ENCODE measurements around the gene BMPR1B.

The BMPR1B gene

GRCh38 chr4:94877973-94878372 is 120.2 kb downstream of the BMPR1B start:
- Histone ChIP-seq H3K9me3 (ENCODE audit: control extremely low read depth in 1 of 5, control insufficient read depth in 4 of 5, insufficient read depth in 2 of 5, low read depth in 1 of 5, low read length in 4 of 5) (no peaks in the 10 kb centered on the region), H3K4me3 (ENCODE audit: control insufficient read depth in 1 of 7, extremely low read depth in 1 of 7, insufficient read depth in 4 of 7, low read depth in 2 of 7, low read length in 6 of 7) (no peak overlapping the region), H3K27me3 (replicated peaks in 2 of 5; ENCODE audit: control insufficient read depth in 4 of 5, insufficient read depth in 5 of 5, low read length in 4 of 5) (no peaks in the 10 kb centered on the region), H3K36me3 (ENCODE audit: control insufficient read depth in 4 of 4, insufficient read depth in 4 of 4, low read length in 3 of 4) (no peaks in the 10 kb centered on the region), H3K27ac (ENCODE audit: insufficient read depth in 1 of 2, low read depth in 1 of 2, low read length in 2 of 2, poor library complexity in 1 of 2, severe bottlenecking in 2 of 2) (no peak overlapping the region), H3K4me1 (ENCODE audit: control extremely low read depth in 1 of 4, control insufficient read depth in 4 of 4, insufficient read depth in 4 of 4, low read length in 3 of 4) (no peaks in the 10 kb centered on the region)
- ChIA-PET CTCF (no interaction called here), POLR2A (no interaction called here)
- DNase-seq, result no peak
- no CpG with 5 or more reads among the region's 2 CpGs for WGBS (ENCODE audit: insufficient coverage)

GRCh38 chr4:94880956-94881355 is 123.2 kb downstream of the BMPR1B start:
- POLR2A ChIA-PET, result no interaction called here
- no peaks in the 10 kb centered on the region for H3K4me1 ChIP-seq (ENCODE audit: control extremely low read depth in 1 of 4, control insufficient read depth in 4 of 4, insufficient read depth in 4 of 4, low read length in 3 of 4)
- no peaks in the 10 kb centered on the region for H3K36me3 ChIP-seq (ENCODE audit: control insufficient read depth in 4 of 4, insufficient read depth in 4 of 4, low read length in 3 of 4)
- no peaks in the 10 kb centered on the region for H3K27me3 ChIP-seq (replicated peaks in 2 of 5; ENCODE audit: control insufficient read depth in 4 of 5, insufficient read depth in 5 of 5, low read length in 4 of 5)
- WGBS (ENCODE audit: insufficient coverage), result no CpG with 5 or more reads among the region's 3 CpGs
- no peak overlapping the region for H3K27ac ChIP-seq (ENCODE audit: insufficient read depth in 1 of 2, low read depth in 1 of 2, low read length in 2 of 2, poor library complexity in 1 of 2, severe bottlenecking in 2 of 2)
- CTCF ChIA-PET, result no interaction called here
- peaks cover 0 to 2% (median 0%) of the 10 kb centered on the region in 5 experiments for H3K9me3 ChIP-seq (ENCODE audit: control extremely low read depth in 1 of 5, control insufficient read depth in 4 of 5, insufficient read depth in 2 of 5, low read depth in 1 of 5, low read length in 4 of 5)
- no peak for DNase-seq
- no peak overlapping the region for H3K4me3 ChIP-seq (ENCODE audit: control insufficient read depth in 1 of 7, extremely low read depth in 1 of 7, insufficient read depth in 4 of 7, low read depth in 2 of 7, low read length in 6 of 7)

GRCh38 chr4:94882756-94883155 is 125.0 kb downstream of the BMPR1B start:
- no CpG with 5 or more reads among the region's 2 CpGs for WGBS (ENCODE audit: insufficient coverage)
- POLR2A ChIA-PET, result no interaction called here
- Histone ChIP-seq H3K27ac (ENCODE audit: insufficient read depth in 1 of 2, low read depth in 1 of 2, low read length in 2 of 2, poor library complexity in 1 of 2, severe bottlenecking in 2 of 2) (no peak overlapping the region), H3K4me1 (ENCODE audit: control extremely low read depth in 1 of 4, control insufficient read depth in 4 of 4, insufficient read depth in 4 of 4, low read length in 3 of 4) (no peaks in the 10 kb centered on the region), H3K27me3 (replicated peaks in 2 of 5; ENCODE audit: control insufficient read depth in 4 of 5, insufficient read depth in 5 of 5, low read length in 4 of 5) (no peaks in the 10 kb centered on the region), H3K36me3 (ENCODE audit: control insufficient read depth in 4 of 4, insufficient read depth in 4 of 4, low read length in 3 of 4) (no peaks in the 10 kb centered on the region), H3K4me3 (ENCODE audit: control insufficient read depth in 1 of 7, extremely low read depth in 1 of 7, insufficient read depth in 4 of 7, low read depth in 2 of 7, low read length in 6 of 7) (no peak overlapping the region), H3K9me3 (ENCODE audit: control extremely low read depth in 1 of 5, control insufficient read depth in 4 of 5, insufficient read depth in 2 of 5, low read depth in 1 of 5, low read length in 4 of 5) (peaks cover 0 to 2% (median 0%) of the 10 kb centered on the region in 5 experiments)
- CTCF ChIA-PET, result no interaction called here
- no peak for DNase-seq

GRCh38 chr4:94887027-94887426 is 129.3 kb downstream of the BMPR1B start:
- no peak for DNase-seq
- no peaks in the 10 kb centered on the region for H3K36me3 ChIP-seq (ENCODE audit: control insufficient read depth in 4 of 4, insufficient read depth in 4 of 4, low read length in 3 of 4)
- no peak overlapping the region for H3K4me3 ChIP-seq (ENCODE audit: control insufficient read depth in 1 of 7, extremely low read depth in 1 of 7, insufficient read depth in 4 of 7, low read depth in 2 of 7, low read length in 6 of 7)
- no CpG with 5 or more reads among the region's 3 CpGs for WGBS (ENCODE audit: insufficient coverage)
- CTCF ChIA-PET, result no interaction called here
- H3K4me1 ChIP-seq (ENCODE audit: control extremely low read depth in 1 of 4, control insufficient read depth in 4 of 4, insufficient read depth in 4 of 4, low read length in 3 of 4), result no peaks in the 10 kb centered on the region
- POLR2A ChIA-PET, result no interaction called here
- no peaks in the 10 kb centered on the region for H3K27me3 ChIP-seq (replicated peaks in 2 of 5; ENCODE audit: control insufficient read depth in 4 of 5, insufficient read depth in 5 of 5, low read length in 4 of 5)
- peaks cover 0 to 2% (median 0%) of the 10 kb centered on the region in 5 experiments for H3K9me3 ChIP-seq (ENCODE audit: control extremely low read depth in 1 of 5, control insufficient read depth in 4 of 5, insufficient read depth in 2 of 5, low read depth in 1 of 5, low read length in 4 of 5)
- no peak overlapping the region for H3K27ac ChIP-seq (ENCODE audit: insufficient read depth in 1 of 2, low read depth in 1 of 2, low read length in 2 of 2, poor library complexity in 1 of 2, severe bottlenecking in 2 of 2)

GRCh38 chr4:94889523-94889922 is 131.8 kb downstream of the BMPR1B start:
- Histone ChIP-seq H3K27me3 (replicated peaks in 2 of 5; ENCODE audit: control insufficient read depth in 4 of 5, insufficient read depth in 5 of 5, low read length in 4 of 5) (no peaks in the 10 kb centered on the region), H3K9me3 (ENCODE audit: control extremely low read depth in 1 of 5, control insufficient read depth in 4 of 5, insufficient read depth in 2 of 5, low read depth in 1 of 5, low read length in 4 of 5) (peaks cover 0 to 2% (median 0%) of the 10 kb centered on the region in 5 experiments), H3K27ac (ENCODE audit: insufficient read depth in 1 of 2, low read depth in 1 of 2, low read length in 2 of 2, poor library complexity in 1 of 2, severe bottlenecking in 2 of 2) (no peak overlapping the region), H3K4me1 (ENCODE audit: control extremely low read depth in 1 of 4, control insufficient read depth in 4 of 4, insufficient read depth in 4 of 4, low read length in 3 of 4) (no peaks in the 10 kb centered on the region), H3K4me3 (ENCODE audit: control insufficient read depth in 1 of 7, extremely low read depth in 1 of 7, insufficient read depth in 4 of 7, low read depth in 2 of 7, low read length in 6 of 7) (no peak overlapping the region), H3K36me3 (ENCODE audit: control insufficient read depth in 4 of 4, insufficient read depth in 4 of 4, low read length in 3 of 4) (no peaks in the 10 kb centered on the region)
- DNase-seq, result no peak
- POLR2A ChIA-PET, result no interaction called here
- WGBS (ENCODE audit: insufficient coverage), result no CpG with 5 or more reads among the region's 1 CpG
- CTCF ChIA-PET, result no interaction called here

GRCh38 chr4:94889946-94890345 is 132.2 kb downstream of the BMPR1B start:
- H3K27ac ChIP-seq (ENCODE audit: insufficient read depth in 1 of 2, low read depth in 1 of 2, low read length in 2 of 2, poor library complexity in 1 of 2, severe bottlenecking in 2 of 2), result no peak overlapping the region
- CTCF ChIA-PET, result interaction anchor here (0.8 kb wide), 1 partner anchor 15 kb away, joined by 3 read pairs; no protein-coding TSS in a partner anchor
- 80% methylated on average over 1 of the region's 3 CpGs for WGBS (ENCODE audit: insufficient coverage)

GRCh38 chr4:94890579-94890978 is 132.8 kb downstream of the BMPR1B start:
- WGBS (ENCODE audit: insufficient coverage), result 100% methylated on average over 1 of the region's 3 CpGs
- POLR2A ChIA-PET, result no interaction called here
- no peak for DNase-seq
- Histone ChIP-seq H3K36me3 (ENCODE audit: control insufficient read depth in 4 of 4, insufficient read depth in 4 of 4, low read length in 3 of 4) (no peaks in the 10 kb centered on the region), H3K9me3 (ENCODE audit: control extremely low read depth in 1 of 5, control insufficient read depth in 4 of 5, insufficient read depth in 2 of 5, low read depth in 1 of 5, low read length in 4 of 5) (peaks cover 0 to 2% (median 0%) of the 10 kb centered on the region in 5 experiments), H3K27me3 (replicated peaks in 2 of 5; ENCODE audit: control insufficient read depth in 4 of 5, insufficient read depth in 5 of 5, low read length in 4 of 5) (no peaks in the 10 kb centered on the region), H3K4me1 (ENCODE audit: control extremely low read depth in 1 of 4, control insufficient read depth in 4 of 4, insufficient read depth in 4 of 4, low read length in 3 of 4) (no peaks in the 10 kb centered on the region), H3K4me3 (ENCODE audit: control insufficient read depth in 1 of 7, extremely low read depth in 1 of 7, insufficient read depth in 4 of 7, low read depth in 2 of 7, low read length in 6 of 7) (no peak overlapping the region), H3K27ac (ENCODE audit: insufficient read depth in 1 of 2, low read depth in 1 of 2, low read length in 2 of 2, poor library complexity in 1 of 2, severe bottlenecking in 2 of 2) (no peak overlapping the region)
- CTCF ChIA-PET, result interaction anchor here (0.8 kb wide), 1 partner anchor 15 kb away, joined by 3 read pairs; no protein-coding TSS in a partner anchor

More at GRCh38 chr4:94889946-94890345, 132.2 kb downstream of the BMPR1B start:
- no peaks in the 10 kb centered on the region for H3K27me3 ChIP-seq (replicated peaks in 2 of 5; ENCODE audit: control insufficient read depth in 4 of 5, insufficient read depth in 5 of 5, low read length in 4 of 5)
- no peak for DNase-seq
- POLR2A ChIA-PET, result no interaction called here
- H3K4me1 ChIP-seq (ENCODE audit: control extremely low read depth in 1 of 4, control insufficient read depth in 4 of 4, insufficient read depth in 4 of 4, low read length in 3 of 4), result no peaks in the 10 kb centered on the region
- no peaks in the 10 kb centered on the region for H3K36me3 ChIP-seq (ENCODE audit: control insufficient read depth in 4 of 4, insufficient read depth in 4 of 4, low read length in 3 of 4)
- H3K4me3 ChIP-seq (ENCODE audit: control insufficient read depth in 1 of 7, extremely low read depth in 1 of 7, insufficient read depth in 4 of 7, low read depth in 2 of 7, low read length in 6 of 7), result no peak overlapping the region
- peaks cover 0 to 2% (median 0%) of the 10 kb centered on the region in 5 experiments for H3K9me3 ChIP-seq (ENCODE audit: control extremely low read depth in 1 of 5, control insufficient read depth in 4 of 5, insufficient read depth in 2 of 5, low read depth in 1 of 5, low read length in 4 of 5)
